NCI-H1105 (cell line): ENCODE results near the gene SETD3.

ENCODE experiments used
- DNase-seq: peaks from one replicate; lab custom pipeline; 2025; lab: John Stamatoyannopoulos, UW

Gene SETD3

GRCh38 chr14:99460793-99461192 lies 19.9 kb downstream of the SETD3 start:
- no peak for DNase-seq

- no peak for DNase-seq
Measured at GRCh38 chr14:99459481-99460100, 21.1 kb downstream of the SETD3 start.

- no peak for DNase-seq
Measured at GRCh38 chr14:99454246-99454645, 26.4 kb downstream of the SETD3 start.

- DNase-seq = no peak
Measured at GRCh38 chr14:99452968-99453367, 27.7 kb downstream of the SETD3 start.

- DNase-seq = no peak
Measured at GRCh38 chr14:99451234-99451633, 29.4 kb downstream of the SETD3 start.

- no peak for DNase-seq
Measured at GRCh38 chr14:99450266-99450665, 30.4 kb downstream of the SETD3 start.

GRCh38 chr14:99447739-99448138 lies 32.9 kb downstream of the SETD3 start:
- no peak for DNase-seq

GRCh38 chr14:99445931-99446330 lies 34.7 kb downstream of the SETD3 start:
- DNase-seq = no peak

- no peak for DNase-seq
Measured at GRCh38 chr14:99441918-99442317, 38.7 kb downstream of the SETD3 start.

- DNase-seq = no peak
Measured at GRCh38 chr14:99441157-99441870, 39.3 kb downstream of the SETD3 start.

- no peak for DNase-seq
Measured at GRCh38 chr14:99440278-99440677, 40.4 kb downstream of the SETD3 start.

GRCh38 chr14:99437706-99438105 lies 43.0 kb downstream of the SETD3 start:
- no peak for DNase-seq

GRCh38 chr14:99436247-99437180 lies 44.1 kb downstream of the SETD3 start:
- DNase-seq = no peak

GRCh38 chr14:99435327-99435726 lies 45.3 kb downstream of the SETD3 start:
- DNase-seq = no peak

GRCh38 chr14:99432485-99432884 lies 48.2 kb downstream of the SETD3 start:
- no peak for DNase-seq

- DNase-seq = no peak
Measured at GRCh38 chr14:99431986-99432385, 48.7 kb downstream of the SETD3 start.

GRCh38 chr14:99430491-99430890 lies 50.2 kb downstream of the SETD3 start:
- DNase-seq = no peak

GRCh38 chr14:99427632-99428300 lies 52.9 kb downstream of the SETD3 start:
- DNase-seq = no peak

- DNase-seq = no peak
Measured at GRCh38 chr14:99426813-99427346, 53.8 kb downstream of the SETD3 start.

- DNase-seq = no peak
Measured at GRCh38 chr14:99426265-99426664, 54.4 kb downstream of the SETD3 start.

- DNase-seq = no peak
Measured at GRCh38 chr14:99425272-99425681, 55.4 kb downstream of the SETD3 start.

GRCh38 chr14:99424306-99424877 lies 56.3 kb downstream of the SETD3 start:
- DNase-seq = no peak
